HCT116 (cell line): ENCODE measurements around the gene ZNF76. TPM values are rescaled to one million over a fixed set of nuclear protein-coding genes. Genes with fewer than 3 reads are reported as not detected.

Experiments used
- ATAC-seq: fragments of 200-7000 bp; cut with Tn5 transposase; 2 replicates; pipeline ENCODE4 v1.9.1; 2020; ENCODE audit warnings: mild to moderate bottlenecking, moderate library complexity
- BruUV-seq: library from RNA; stranded (reverse); fragments of 400-500 nt; replicated peaks from 2 replicates; lab custom pipeline; 2021; lab: Mats Ljungman, UMichigan
- CTCF ChIA-PET: fragments of 300-600 bp; sonication (Branson Sonifier 250); formaldehyde crosslinking; loops from one replicate; lab custom pipeline; 2021; ENCODE audit warnings: antibody characterized with exemption; lab: Charles Lee
- POLR2A ChIA-PET: fragments of 300-600, 350-600 bp; sonication (Branson Sonifier 250); formaldehyde crosslinking; loops from one replicate; lab custom pipeline; 2021; ENCODE audit warnings: antibody characterized with exemption; lab: Charles Lee
- RAD21 ChIA-PET, 2 experiments: fragments of 300-600 bp; sonication (Branson Sonifier 250); formaldehyde crosslinking; loops; one replicate each; lab custom pipeline; 2023; ENCODE audit warnings: low total read pairs in 2 of 2; ENCODE audit not compliant: uncharacterized antibody in 2 of 2, unreplicated experiment in 2 of 2, low non-redundant PET in 1 of 2; lab: Charles Lee
- DNase-seq: peaks from one replicate; pipeline ENCODE4 v3.0.0-alpha.2; 2010; ENCODE audit warnings: low read depth, low spot score
- H2AFZ ChIP-seq: fragments of 200-600 bp; shearing (Covaris generic), sonication (generic); 2 replicates; pipeline ENCODE4 v1.6.1; 2017; ENCODE audit warnings: low read depth, mixed run types, mixed read lengths, antibody characterized with exemption, low read length; ENCODE audit not compliant: poor library complexity, severe bottlenecking
- H3K27ac ChIP-seq: 2 replicates; pipeline ENCODE4 v1.5.1; 2012; ENCODE audit warnings: low read depth, low read length
- H3K27me3 ChIP-seq: fragments of 200-600 bp; sonication (generic); 2 replicates; pipeline ENCODE4 v1.6.1; 2016; ENCODE audit warnings: mixed run types, low read length, mixed read lengths; ENCODE audit not compliant: insufficient read depth
- H3K36me3 ChIP-seq, 2 experiments: fragments of 200-500 bp in 1 of 2; fragments of 200-600 bp in 1 of 2; sonication (Bioruptor generic) in 1 of 2; sonication (generic) in 1 of 2; 2 replicates each; pipeline versions ENCODE4 v1.5.1 to v1.6.1; 2014 to 2016; ENCODE audit warnings: low read length in 2 of 2, inconsistent platforms in 1 of 2, mixed read lengths in 1 of 2, mixed run types in 1 of 2; ENCODE audit not compliant: insufficient read depth in 2 of 2, control insufficient read depth in 1 of 2
- H3K4me1 ChIP-seq, 2 experiments: fragments of 200-600 bp in 1 of 2; sonication (generic) in 1 of 2; 2 replicates each; pipeline versions ENCODE4 v1.5.1 to v1.6.1; 2012 to 2017; ENCODE audit warnings: low read length in 2 of 2, inconsistent platforms in 1 of 2, mild to moderate bottlenecking in 1 of 2, mixed read lengths in 1 of 2, mixed run types in 1 of 2, moderate library complexity in 1 of 2; ENCODE audit not compliant: insufficient read depth in 2 of 2, control insufficient read depth in 1 of 2
- H3K4me2 ChIP-seq: fragments of 200-600 bp; sonication (generic); 2 replicates; pipeline ENCODE4 v1.6.1; 2017; ENCODE audit warnings: mixed run types, low read length, mixed read lengths
- H3K4me3 ChIP-seq, 2 experiments: fragments of 200-600 bp in 1 of 2; sonication (generic) in 1 of 2; replicated peaks in 1 of 2; 2 replicates each; pipeline ENCODE4 v1.5.1; 2011 to 2016; ENCODE audit warnings: low read length in 2 of 2, control low read depth in 1 of 2, low read depth in 1 of 2, mild to moderate bottlenecking in 1 of 2, mixed read lengths in 1 of 2, mixed run types in 1 of 2
- H3K79me2 ChIP-seq: fragments of 200-600 bp; sonication (generic); 2 replicates; pipeline ENCODE4 v1.6.1; 2017; ENCODE audit warnings: mild to moderate bottlenecking, mixed run types, low read length, moderate library complexity, mixed read lengths; ENCODE audit not compliant: insufficient read depth
- H3K9ac ChIP-seq: fragments of 200-600 bp; sonication (generic); 2 replicates; pipeline ENCODE4 v1.6.1; 2016; ENCODE audit warnings: low read length, mixed read lengths
- H3K9me2 ChIP-seq: fragments of 200-600 bp; sonication (generic), shearing (Covaris generic); 2 replicates; pipeline ENCODE4 v1.6.1; 2017; ENCODE audit warnings: mixed run types, mild to moderate bottlenecking, moderate library complexity; ENCODE audit not compliant: insufficient read depth
- H3K9me3 ChIP-seq, 2 experiments: fragments of 200-500 bp in 1 of 2; fragments of 200-600 bp in 1 of 2; sonication (Bioruptor generic) in 1 of 2; sonication (generic) in 1 of 2; 2 replicates each; pipeline ENCODE4 v1.6.1; 2014 to 2017; ENCODE audit warnings: low read length in 2 of 2, mixed read lengths in 2 of 2, inconsistent platforms in 1 of 2, low read depth in 1 of 2, mild to moderate bottlenecking in 1 of 2, mixed run types in 1 of 2, moderate library complexity in 1 of 2; ENCODE audit not compliant: control insufficient read depth in 1 of 2, insufficient read depth in 1 of 2
- H4K20me1 ChIP-seq: fragments of 200-600 bp; sonication (generic), shearing (Covaris generic); 2 replicates; pipeline ENCODE4 v1.6.1; 2017; ENCODE audit warnings: mixed run types, mild to moderate bottlenecking, moderate library complexity; ENCODE audit not compliant: insufficient read depth
- ATF3 ChIP-seq: IDR thresholded peaks from 2 replicates; pipeline ENCODE4 v1.6.1; 2012
- CEBPB ChIP-seq: IDR thresholded peaks from 2 replicates; pipeline ENCODE4 v1.6.1; 2012; ENCODE audit warnings: low read depth
- ELF1 ChIP-seq: IDR thresholded peaks from 2 replicates; pipeline ENCODE4 v1.6.1; 2012; ENCODE audit warnings: low read depth, borderline replicate concordance
- EZH2 ChIP-seq: fragments of 200-600 bp; sonication (generic); IDR thresholded peaks from 2 replicates; pipeline ENCODE4 v1.6.1; 2017; ENCODE audit warnings: antibody characterized with exemption, mixed run types
- EZH2phosphoT487 ChIP-seq: fragments of 200-600 bp; IDR thresholded peaks from 2 replicates; pipeline ENCODE4 v1.6.1; 2018; ENCODE audit warnings: antibody characterized with exemption, borderline replicate concordance
- FOSL1 ChIP-seq: IDR thresholded peaks from 2 replicates; pipeline ENCODE4 v1.6.1; 2012; ENCODE audit warnings: low read depth
- JUND ChIP-seq: IDR thresholded peaks from 2 replicates; pipeline ENCODE4 v1.6.1; 2012
- MAX ChIP-seq: IDR thresholded peaks from 2 replicates; pipeline ENCODE4 v1.6.1; 2012
- POLR2AphosphoS5 ChIP-seq: IDR thresholded peaks from 2 replicates; pipeline ENCODE4 v1.6.1; 2011; ENCODE audit warnings: mild to moderate bottlenecking, low read depth, low read length, moderate library complexity
- RAD21 ChIP-seq: IDR thresholded peaks from 2 replicates; pipeline ENCODE4 v1.6.1; 2012; ENCODE audit warnings: low read depth, mild to moderate bottlenecking
- REST ChIP-seq: IDR thresholded peaks from 2 replicates; pipeline ENCODE4 v1.6.1; 2012; ENCODE audit warnings: low read depth
- SIN3A ChIP-seq: IDR thresholded peaks from 2 replicates; pipeline ENCODE4 v1.6.1; 2012; ENCODE audit warnings: low read depth
- SRF ChIP-seq: IDR thresholded peaks from 2 replicates; pipeline ENCODE4 v1.6.1; 2012; ENCODE audit warnings: low read depth
- TCF7L2 ChIP-seq: IDR thresholded peaks from 2 replicates; pipeline ENCODE4 v1.7.0; 2011; ENCODE audit warnings: borderline replicate concordance, inconsistent platforms; ENCODE audit not compliant: insufficient read depth, insufficient read length; ENCODE audit errors: extremely low read depth
- YY1 ChIP-seq: IDR thresholded peaks from 2 replicates; pipeline ENCODE4 v1.6.1; 2011; ENCODE audit warnings: low read length, low read depth, moderate library complexity, mild to moderate bottlenecking; ENCODE audit not compliant: insufficient replicate concordance; ENCODE audit errors: extremely low read depth
- ZFX ChIP-seq: fragments of 450-650 bp; IDR thresholded peaks from 2 replicates; pipeline ENCODE4 v1.6.1; 2017
- ZNF274 ChIP-seq: fragments of 200-500 bp; sonication (Bioruptor generic); IDR thresholded peaks from 2 replicates; pipeline ENCODE4 v1.6.1; 2014; ENCODE audit warnings: mild to moderate bottlenecking, low read depth, low read length, inconsistent platforms
- intact Hi-C: fragments of 100-400 bp; cut with micrococcal nuclease; formaldehyde crosslinking; loops from 2 replicates; pipeline ENCODE4 v1.10.0; 2022
- total RNA-seq: library from RNA; stranded (reverse); gene quantifications from one replicate; pipeline ENCODE4 v1.2.1, GENCODE V29; 2021; ENCODE audit not compliant: unreplicated experiment

ZNF76 gene
- total RNA-seq, 1 experiment from 2014 or later, result 47.5 TPM

GRCh38 chr6:35231563-35231962 is 28.0 kb upstream of the ZNF76 start:
- intact Hi-C loops, result no loop called here

More at GRCh38 chr6:35231563-35231962, 28.0 kb upstream of the ZNF76 start:
- no peak overlapping the region for H2AFZ ChIP-seq
- no peak for TF ChIP-seq POLR2AphosphoS5
- TF ChIP-seq ELF1, result no peak
- no peak for TF ChIP-seq EZH2phosphoT487
- no peak for TF ChIP-seq TCF7L2
- no peak for TF ChIP-seq REST
- no peak for TF ChIP-seq MAX
- TF ChIP-seq EZH2, result no peak
- no peak for TF ChIP-seq ATF3
- TF ChIP-seq RAD21, result no peak
- TF ChIP-seq CEBPB, result no peak
- no peak for TF ChIP-seq JUND
- TF ChIP-seq YY1, result no peak
- no peak for TF ChIP-seq FOSL1
- no peak for TF ChIP-seq SIN3A
- no peak for TF ChIP-seq SRF
- no peak for TF ChIP-seq ZNF274
- TF ChIP-seq ZFX, result no peak
- no peaks in the 10 kb centered on the region for H3K79me2 ChIP-seq
- ChIA-PET POLR2A (no interaction called here), CTCF (interaction anchor here (1.0 to 2.6 kb wide), 2 partner anchors 9 to 91 kb away, joined by 3 to 10 read pairs; no protein-coding TSS in a partner anchor), RAD21 (no interaction called here)
- H3K27me3 ChIP-seq, result no peaks in the 10 kb centered on the region
- H3K9ac ChIP-seq, result no peak overlapping the region
- ATAC-seq (no peak), DNase-seq (no peak)
- H3K36me3 ChIP-seq, result no peaks in the 10 kb centered on the region
- H3K9me3 ChIP-seq, result no peaks in the 10 kb centered on the region
- H4K20me1 ChIP-seq, result no peaks in the 10 kb centered on the region
- H3K27ac ChIP-seq, result no peak overlapping the region
- no peaks in the 10 kb centered on the region for H3K9me2 ChIP-seq
- no peaks in the 10 kb centered on the region for H3K4me1 ChIP-seq
- H3K4me2 ChIP-seq, result no peak overlapping the region
- BruUV-seq, result no TSS peak
- H3K4me3 ChIP-seq, result no peak overlapping the region
